ENCODE results near the gene PRR22. TPM values are rescaled to one million over a fixed set of nuclear protein-coding genes. Genes with fewer than 3 reads are reported as not detected.

The PRR22 gene
- total RNA-seq, 1 experiment from 2014 or later, result 8.1 TPM

DNA sequence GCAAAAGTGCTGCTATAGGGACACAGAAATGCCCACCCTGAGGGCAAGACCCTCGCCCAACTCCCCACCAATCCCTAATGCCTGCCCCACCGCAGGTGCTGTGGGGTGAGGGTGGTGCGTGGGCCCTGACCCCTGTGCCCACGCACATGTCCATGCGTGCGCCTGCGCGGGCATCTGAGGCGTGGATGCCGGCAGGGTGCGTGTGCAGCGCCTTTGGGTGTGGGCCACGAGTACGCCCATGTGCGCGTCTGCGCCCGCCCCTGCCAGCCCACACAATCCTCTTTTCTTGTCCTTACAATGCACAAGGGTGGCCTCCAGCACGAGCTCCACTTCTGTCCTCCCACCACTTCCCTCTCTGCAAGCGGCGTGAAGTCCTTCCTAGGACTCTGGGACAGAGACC is 40.6 kb upstream of the PRR22 start:
- H4K91ac ChIP-seq (ENCODE audit: insufficient read length, low read depth, low read length), result no peak overlapping the region
- no peak overlapping the region for H3K23ac ChIP-seq (ENCODE audit: insufficient read length, low read depth, low read length)
- no peak overlapping the region for H4K5ac ChIP-seq (ENCODE audit: insufficient read length, low read depth, low read length)
- no CpG with 5 or more reads among the region's 21 CpGs for WGBS (ENCODE audit: extremely low coverage, insufficient read length, low lambda C conversion rate)
- H4K20me1 ChIP-seq (ENCODE audit: control insufficient read depth, insufficient read depth, insufficient read length), result no peaks in the 10 kb centered on the region
- no peak overlapping the region for H2BK15ac ChIP-seq (ENCODE audit: low read depth, low read length)
- Mint-ChIP-seq H3K27me3 (ENCODE audit: low read depth) (peaks cover 11% of the 10 kb centered on the region), H3K27ac (no peak overlapping the region), H3K36me3 (ENCODE audit: insufficient read depth in 1 of 3, low read depth in 3 of 3) (no peaks in the 10 kb centered on the region), H3K9me3 (peaks cover 0 to 1% of the 10 kb centered on the region in 2 experiments; a peak in 2 of 5 replicates), H3K4me3 (no peak overlapping the region), H3K4me1 (peaks cover 2 to 15% of the 10 kb centered on the region in 2 experiments; a peak in 2 of 4 replicates)
- no peak overlapping the region for H2BK120ac ChIP-seq (ENCODE audit: low read depth, low read length, poor library complexity, severe bottlenecking)
- H3K79me2 ChIP-seq (ENCODE audit: insufficient read depth, low read length), result no peaks in the 10 kb centered on the region
- H3K4ac ChIP-seq (ENCODE audit: low read depth, low read length), result no peak overlapping the region
- no peak overlapping the region for H2BK12ac ChIP-seq (ENCODE audit: insufficient read length, low read depth, low read length)
- TF ChIP-seq, protein P1, sequence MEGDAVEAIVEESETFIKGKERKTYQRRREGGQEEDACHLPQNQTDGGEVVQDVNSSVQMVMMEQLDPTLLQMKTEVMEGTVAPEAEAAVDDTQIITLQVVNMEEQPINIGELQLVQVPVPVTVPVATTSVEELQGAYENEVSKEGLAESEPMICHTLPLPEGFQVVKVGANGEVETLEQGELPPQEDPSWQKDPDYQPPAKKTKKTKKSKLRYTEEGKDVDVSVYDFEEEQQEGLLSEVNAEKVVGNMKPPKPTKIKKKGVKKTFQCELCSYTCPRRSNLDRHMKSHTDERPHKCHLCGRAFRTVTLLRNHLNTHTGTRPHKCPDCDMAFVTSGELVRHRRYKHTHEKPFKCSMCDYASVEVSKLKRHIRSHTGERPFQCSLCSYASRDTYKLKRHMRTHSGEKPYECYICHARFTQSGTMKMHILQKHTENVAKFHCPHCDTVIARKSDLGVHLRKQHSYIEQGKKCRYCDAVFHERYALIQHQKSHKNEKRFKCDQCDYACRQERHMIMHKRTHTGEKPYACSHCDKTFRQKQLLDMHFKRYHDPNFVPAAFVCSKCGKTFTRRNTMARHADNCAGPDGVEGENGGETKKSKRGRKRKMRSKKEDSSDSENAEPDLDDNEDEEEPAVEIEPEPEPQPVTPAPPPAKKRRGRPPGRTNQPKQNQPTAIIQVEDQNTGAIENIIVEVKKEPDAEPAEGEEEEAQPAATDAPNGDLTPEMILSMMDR (conservative IDR thresholded peaks at IDR 0.05), result no peak
- no peak overlapping the region for H3K27ac ChIP-seq (ENCODE audit: insufficient read length, low read depth, low read length)
- H3K4me1 ChIP-seq (ENCODE audit: insufficient read depth, low read length), result no peaks in the 10 kb centered on the region
- no peaks in the 10 kb centered on the region for H3K27me3 ChIP-seq (ENCODE audit: insufficient read depth, low read length)
- no peak overlapping the region for H2BK5ac ChIP-seq (ENCODE audit: insufficient read length, low read length)
- H3T11ph ChIP-seq (ENCODE audit: low read length), result no peak overlapping the region
- no peak overlapping the region for H4K8ac ChIP-seq (replicated peaks; ENCODE audit: insufficient read length, low read depth, low read length)
- H3K9ac ChIP-seq (ENCODE audit: extremely low read depth, insufficient read length, low read length), result no peak overlapping the region
- H3K4me2 ChIP-seq (ENCODE audit: insufficient read depth, insufficient read length, low read length), result no peak overlapping the region
- H3K23me2 ChIP-seq (ENCODE audit: insufficient read length, low read depth, low read length, poor library complexity, severe bottlenecking), result peaks cover 12% of the 10 kb centered on the region
- H2AK5ac ChIP-seq (ENCODE audit: insufficient read length, low read length), result no peak overlapping the region
- H3K9me3 ChIP-seq (ENCODE audit: control insufficient read depth, low read depth, low read length), result no peaks in the 10 kb centered on the region
- DNase-seq, result no peak
- H2BK20ac ChIP-seq (ENCODE audit: low read depth, low read length, poor library complexity, severe bottlenecking), result no peak overlapping the region
- no peak overlapping the region for H3K14ac ChIP-seq (ENCODE audit: insufficient read depth, low read length)
- no peak overlapping the region for H3K18ac ChIP-seq (ENCODE audit: insufficient read length, low read depth, low read length)
- H3K79me1 ChIP-seq (ENCODE audit: insufficient read depth, low read depth, low read length, poor library complexity, severe bottlenecking), result no peaks in the 10 kb centered on the region
- no peak overlapping the region for H3K56ac ChIP-seq (ENCODE audit: insufficient read length, low read depth, low read length)
- no peak overlapping the region for H2AFZ ChIP-seq (ENCODE audit: low read length)

Measured in H9 (cell line).